NCI-H82 (cell line): ENCODE data around the gene ENG.
A peak's percentile ranks its signal among the peaks of the same experiment; 100 is the strongest.
"Not testable (repeated sequence)": the region's sequence is repeated elsewhere in the genome, so short reads cannot be mapped to it uniquely, and the experiment has no call there.

Experiments used
- DNase-seq: peaks from one replicate; lab custom pipeline; 2025; lab: John Stamatoyannopoulos, UW

Gene ENG

DNA sequence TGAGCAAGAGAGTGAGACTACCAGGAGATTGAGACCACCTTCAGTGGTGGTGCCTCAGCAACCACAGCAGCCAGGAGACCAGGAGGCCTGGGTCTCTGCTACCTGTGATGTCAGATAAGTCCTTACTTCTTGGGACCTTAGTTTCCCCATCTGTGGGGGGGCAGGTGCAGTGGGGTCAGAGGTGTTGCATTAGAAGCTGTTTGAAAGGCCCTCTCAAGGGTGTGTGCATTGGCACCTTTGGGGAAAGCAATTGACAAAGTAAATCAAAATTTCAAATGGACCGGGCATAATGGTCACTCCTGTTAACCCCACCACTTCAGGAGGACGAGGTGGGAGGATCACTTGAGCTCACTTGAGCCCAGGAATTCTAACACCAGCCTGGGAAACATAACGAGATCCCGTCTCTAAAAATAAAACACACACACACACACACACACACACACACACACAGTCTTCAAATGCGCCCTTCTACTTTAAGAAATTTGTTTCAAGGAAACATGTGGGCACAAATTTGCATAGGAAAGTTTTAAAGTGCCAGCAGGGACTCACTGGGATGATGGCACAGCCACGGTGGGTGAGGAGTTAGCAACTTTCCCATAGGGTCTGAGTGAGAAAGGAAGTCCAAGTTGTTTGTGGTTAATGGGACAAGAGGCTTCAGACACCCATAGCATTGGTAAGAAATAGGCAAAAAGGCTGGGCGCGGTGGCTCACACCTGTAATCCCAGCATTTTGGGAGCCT is 24.4 kb upstream of the ENG start:
- no peak for DNase-seq

DNA sequence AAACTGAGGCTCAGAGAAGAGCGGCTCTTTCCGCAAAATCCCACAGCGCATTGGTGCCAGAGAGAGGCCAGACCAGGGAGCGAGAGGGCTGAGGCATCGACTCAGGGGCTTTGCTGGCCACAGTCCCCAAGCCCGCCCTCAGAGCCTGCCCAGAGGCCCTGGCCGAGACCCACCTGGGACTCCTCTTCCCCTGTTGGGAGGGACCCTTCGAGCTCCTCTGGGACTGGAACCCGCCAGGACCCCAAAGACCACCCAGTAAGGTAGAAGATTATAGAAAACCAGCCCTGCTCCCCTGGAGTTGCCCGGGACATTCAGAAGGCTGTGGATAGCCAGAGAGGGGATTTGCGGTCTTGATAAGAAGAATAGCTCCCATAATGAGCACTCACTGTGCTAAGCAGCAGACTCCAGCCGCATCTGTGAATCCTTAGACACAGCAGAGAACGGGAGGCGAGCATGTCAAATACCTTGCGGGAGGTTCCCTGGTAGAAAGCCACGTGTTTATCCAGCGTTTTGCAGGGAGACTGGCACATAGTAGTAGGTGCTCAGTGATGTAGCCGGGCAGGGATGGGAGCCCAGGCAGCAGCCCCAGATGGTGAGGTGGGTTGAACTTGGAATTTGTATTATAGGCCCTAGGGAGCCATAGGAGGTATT is 23.7 kb upstream of the ENG start:
- DNase-seq: peak; percentile 70

DNA sequence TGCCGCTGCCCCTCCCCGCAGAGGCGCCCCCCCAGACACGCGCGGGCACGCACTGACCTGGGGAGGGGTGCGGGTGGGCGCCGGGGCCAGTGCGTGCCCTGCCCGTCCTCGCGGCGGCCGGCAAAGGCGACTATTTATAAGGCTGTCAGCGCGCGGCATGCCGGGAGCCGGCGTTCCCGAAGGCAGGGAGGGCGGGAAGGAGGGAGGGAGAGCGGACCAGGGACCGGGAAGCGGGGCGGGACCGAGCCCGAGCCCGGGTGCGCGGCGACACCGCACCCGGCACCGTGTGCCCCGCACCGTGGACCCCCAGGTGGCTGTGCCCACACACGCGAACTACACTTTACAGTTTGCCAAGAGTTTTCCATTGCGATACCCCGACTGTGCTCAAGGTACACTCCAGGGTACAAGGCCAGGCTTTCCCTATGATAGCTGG is 23.1 kb upstream of the ENG start, which contains the start of gene AK1:
Gene AK1 (minus strand): TSS at position 110 of the 433 bp plus-strand sequence. CDS start 3,058 bp downstream, outside the sequence.
- DNase-seq: peak; percentile 79

DNA sequence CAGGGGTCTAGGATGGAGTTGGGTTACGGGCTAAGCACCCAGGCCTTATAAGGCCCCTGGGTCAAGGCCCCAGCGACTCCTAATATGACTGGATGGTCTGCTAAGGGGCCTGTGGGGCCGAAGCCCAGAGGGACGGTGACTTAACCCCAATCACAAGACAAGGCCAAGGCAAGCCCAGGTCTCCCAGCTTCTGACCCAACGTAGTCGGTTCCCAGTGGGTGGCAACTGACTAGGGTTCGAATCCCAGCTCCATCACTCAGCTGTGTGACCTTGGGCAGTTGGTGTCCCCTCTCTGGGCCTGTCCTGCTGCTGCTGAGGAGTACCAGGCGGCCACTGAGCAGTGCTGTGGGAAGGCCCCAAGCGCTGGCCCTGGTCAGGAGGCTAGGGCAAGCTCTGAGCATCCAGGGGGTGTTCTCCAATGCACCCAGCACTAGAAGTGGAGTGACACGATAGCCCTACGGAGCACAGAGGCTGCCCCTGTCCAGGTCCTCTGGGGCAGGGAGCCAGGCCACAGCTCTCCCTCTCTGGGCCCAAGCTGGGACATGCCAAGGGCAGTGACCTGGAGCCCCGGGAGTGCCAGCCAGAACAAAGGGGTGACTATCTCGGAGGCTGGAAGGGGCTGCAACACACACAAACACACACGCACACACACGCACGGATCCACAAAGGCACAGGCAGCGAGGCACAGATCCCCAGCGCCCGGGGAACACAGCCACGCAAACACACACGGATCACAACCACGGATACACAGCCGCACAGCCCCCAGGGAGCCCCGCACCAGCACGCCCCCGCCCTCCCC is 22.5 kb upstream of the ENG start:
- DNase-seq: peak; percentile 18

DNA sequence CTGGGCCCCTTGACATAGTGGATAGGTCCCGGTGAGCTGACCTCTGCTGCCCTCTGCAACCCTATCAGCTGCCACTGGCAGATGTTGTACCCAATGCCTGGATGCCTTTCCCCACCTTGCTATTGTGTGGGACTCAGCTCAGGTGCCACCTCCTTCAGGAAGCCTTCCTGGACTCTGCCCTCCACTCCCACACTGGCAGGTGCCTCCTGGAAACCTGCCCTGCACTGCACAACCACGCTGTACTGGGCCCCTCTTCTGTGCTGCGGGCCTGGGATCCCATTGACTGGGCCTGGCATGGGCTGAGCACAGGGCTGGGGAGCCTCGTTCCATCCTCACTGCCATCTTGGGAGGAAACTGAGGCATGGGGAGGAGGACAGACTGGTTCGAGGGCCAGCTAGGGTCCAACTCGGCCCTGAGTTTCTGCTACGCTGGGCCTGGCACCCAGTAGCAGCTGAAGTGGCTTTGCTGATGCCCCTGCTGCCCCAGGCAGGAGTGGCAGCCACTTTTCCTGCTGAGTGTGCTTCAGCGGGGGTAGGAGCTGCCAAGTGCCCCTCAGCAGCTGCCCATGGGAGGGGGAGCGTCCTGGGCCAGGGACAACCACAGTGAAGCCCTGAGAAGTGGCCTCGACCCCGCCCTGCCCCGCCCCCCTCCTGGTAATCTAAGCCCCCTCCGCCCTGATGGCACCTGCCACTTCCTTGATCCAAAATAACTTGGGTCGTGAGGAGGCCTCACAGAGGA is 21.7 kb upstream of the ENG start:
- no peak for DNase-seq

DNA sequence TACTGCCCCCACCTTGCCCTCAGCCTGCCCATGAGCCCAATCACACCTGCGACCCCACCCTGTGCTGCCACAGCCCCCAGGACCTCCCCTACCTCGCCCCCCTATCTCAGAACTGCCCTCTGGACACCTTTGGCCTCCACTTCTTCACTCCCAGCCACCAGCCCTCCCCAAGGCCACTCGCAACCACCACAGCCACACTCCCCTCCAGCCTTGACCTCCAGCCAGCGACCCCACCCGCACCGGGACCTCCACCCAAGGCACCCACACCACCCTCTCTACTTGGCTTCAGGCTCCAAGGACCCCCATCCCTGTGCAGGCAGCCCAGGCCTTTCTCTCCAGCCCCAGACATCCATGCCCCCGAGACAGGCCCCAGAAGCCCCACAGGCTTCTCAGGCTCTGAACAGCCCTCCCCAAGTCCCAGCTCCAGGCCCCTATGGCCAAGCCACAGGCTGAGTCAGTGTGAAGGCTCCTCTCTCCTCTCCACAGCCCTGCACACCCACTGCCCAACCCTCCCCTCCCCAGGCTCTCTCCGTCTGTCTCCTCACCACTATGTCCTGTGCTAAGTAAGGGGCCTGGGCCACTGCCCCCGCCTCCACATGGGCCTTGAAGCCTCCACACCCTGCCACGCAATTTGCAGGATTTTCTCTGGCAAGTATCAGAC is 21.0 kb upstream of the ENG start:
- no peak for DNase-seq

DNA sequence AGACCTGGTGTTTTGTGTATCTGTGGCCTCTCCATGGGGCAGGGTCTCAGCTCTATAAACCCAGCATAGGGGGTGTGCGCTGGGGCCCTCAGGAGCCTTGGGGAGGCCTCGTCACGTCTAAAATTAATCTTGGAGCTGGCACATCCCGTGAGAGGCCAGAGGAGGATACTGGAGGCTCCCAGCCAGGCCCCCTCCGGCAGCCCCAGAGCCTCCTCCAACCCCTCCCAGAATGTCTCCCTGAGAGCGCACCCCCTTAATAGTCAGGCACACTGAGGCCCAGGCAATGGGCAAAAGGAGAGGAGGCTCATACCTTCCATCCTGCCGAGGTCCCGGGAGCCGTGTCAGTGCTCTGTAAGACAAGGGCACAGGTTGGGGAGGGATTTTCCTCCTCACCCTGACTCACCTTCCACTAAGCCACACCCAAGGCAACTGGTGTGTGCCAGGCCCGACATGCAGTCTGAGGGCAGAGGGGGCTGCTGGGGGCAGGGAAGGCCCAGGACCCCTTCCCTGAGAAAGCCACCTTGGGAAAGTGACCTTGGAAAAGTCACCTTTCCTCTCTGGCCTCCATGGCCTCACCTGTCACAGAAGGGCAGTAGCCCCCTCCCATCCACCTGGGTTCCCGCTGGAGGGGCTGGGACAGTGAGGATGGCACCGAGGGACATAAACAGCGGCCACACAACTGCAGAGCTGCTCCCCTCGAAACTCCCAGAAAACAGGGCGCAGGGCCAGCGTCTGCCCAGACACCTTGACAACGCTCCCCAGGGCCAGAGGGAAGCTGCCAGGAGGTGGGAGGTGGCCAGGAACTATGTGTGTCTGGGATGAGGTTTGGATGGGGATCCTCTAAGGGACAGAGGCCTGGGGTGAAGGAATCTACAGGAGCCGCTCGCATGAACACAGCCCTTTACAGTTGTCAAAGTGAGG is 20.1 kb upstream of the ENG start:
- no peak for DNase-seq

DNA sequence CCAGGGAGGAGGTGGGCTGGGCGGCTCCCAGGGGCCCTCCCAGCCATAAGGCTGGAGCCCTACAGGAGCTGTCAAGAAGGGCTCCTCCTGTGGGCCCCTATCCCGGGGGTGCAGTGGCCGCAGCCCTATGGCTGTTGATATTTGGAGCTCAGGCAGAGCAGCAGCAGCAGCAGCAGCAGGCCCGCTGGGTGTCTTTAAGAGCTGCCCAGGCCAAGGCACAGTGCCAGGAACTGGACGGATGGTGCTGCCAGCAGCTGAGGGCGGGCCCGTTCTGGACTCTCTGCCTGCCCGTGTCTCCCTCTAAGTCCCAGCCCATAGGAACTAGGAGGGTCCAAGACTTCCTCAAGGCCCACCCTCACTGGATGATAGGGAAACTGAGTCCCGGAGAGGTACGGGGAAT is 19.4 kb upstream of the ENG start:
- DNase-seq: no peak

DNA sequence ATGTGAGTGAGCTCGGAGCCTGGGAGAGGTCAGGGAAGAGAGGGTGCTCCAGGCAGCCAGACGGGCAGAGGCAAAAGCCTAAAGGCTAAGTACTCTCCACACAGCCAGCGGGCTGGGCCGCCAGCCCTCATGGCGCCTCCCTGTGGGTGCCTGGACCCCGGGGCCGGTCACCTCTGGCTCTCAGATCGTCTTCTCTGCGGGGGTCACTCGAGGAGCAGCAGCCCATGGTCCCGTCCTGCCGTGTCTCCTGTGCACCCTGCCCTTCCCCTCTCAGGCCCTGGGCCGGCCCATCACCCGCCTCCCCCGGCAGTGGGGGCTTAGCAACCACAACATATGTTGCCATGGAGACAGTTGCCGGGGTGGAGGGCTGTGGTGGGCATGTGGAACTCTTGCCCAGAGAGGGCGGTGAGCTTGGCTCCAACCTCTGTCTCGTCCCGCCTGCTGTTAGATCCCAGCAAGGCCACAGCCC is 18.8 kb upstream of the ENG start:
- peak; percentile 32 for DNase-seq

DNA sequence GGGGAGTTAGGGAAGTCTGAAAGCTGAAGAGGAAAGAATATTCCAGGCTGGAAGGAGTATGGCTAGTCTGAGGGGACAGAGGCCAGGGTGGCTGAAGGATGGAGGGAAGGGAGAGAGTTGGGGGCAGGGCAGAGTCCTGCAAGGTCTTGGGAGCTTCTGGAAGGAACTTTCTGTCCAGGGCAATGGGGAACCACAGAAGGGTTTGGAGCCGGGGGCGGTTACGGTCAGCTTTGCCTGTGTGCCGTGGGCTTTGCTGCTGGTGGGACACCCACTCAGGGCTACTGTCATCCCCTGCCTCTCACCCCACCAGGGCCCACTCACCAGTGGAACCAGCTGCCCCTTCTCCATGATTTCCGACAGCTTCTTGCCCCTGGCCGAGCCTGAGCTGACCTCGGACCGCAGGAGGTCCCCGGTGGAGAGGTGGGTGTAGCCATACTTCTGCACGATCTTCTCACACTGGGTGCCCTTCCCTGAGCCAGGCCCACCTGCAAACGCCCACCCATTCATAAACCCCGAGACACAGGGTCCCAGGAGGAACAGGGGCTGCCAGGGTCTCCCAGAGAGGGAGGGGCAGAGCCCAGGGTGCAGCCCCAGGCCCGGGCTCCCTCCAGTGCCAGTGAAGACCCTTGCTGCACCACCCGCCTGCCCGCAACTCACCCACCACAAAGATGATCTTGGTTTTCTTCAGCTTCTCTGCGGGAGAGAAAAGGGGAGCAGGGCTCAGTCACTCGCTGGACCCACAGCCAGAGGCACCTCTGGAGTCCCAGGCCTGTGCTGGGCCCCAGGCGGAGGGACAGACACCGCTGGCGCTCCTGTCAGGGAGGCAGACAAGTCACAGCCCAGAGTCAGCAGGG is 18.1 kb upstream of the ENG start:
- no peak for DNase-seq

DNA sequence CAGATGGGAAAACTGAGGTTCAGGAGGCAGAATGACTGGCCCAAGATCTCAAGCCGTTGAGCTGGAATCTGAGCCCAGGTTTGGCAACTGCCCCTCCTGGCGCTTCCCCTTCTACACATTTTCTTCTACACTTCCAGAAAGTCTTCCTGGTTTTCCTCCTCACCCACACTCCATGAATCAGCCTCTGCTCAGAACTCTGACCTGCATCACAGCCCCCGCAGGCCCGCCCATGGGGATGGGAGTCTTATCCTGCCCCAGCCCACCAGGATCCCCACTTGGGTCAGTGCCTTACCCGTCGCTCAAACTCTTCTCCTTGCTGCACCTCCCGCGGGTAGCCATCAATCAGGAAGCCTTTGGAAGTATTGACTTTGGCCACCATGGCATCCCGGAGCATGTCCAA is 17.1 kb upstream of the ENG start:
- no peak for DNase-seq

DNA sequence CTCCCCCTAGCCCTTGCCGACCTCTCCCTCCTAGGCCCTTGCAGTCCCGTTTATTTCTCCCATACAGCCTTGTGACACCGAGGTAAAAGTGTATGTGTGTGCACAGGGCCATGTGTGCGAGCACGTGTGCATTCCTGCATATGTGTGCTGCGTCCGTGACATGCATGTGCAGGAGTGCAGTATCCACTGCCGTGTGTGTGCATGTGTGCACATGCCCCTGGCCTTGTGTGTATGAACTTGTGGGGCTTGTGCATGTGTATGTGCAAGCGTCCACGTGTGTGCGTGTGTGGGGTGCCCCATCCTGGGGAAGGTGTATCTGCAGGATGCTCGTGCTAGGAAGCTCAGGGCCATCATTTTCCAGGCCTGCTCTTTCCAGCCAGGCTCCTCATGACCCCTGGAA is 16.4 kb upstream of the ENG start:
- DNase-seq: no peak

DNA sequence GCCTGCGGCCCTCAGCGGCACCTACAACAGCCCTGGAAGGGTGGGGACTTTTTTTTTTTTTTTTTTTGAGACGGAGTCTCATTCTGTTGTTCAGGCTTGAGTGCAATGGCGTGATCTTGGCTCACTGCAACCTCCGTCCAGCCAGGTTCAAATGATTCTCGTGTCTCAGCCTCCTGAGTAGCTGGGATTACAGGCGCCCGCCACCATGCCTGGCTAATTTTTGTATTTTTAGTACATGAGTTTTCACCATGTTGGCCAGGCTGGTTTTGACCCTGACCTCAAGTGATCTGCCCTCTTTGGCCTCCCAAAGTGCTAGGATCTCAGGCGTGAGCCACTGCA is 15.7 kb upstream of the ENG start:
- DNase-seq: not testable (repeated sequence)

DNA sequence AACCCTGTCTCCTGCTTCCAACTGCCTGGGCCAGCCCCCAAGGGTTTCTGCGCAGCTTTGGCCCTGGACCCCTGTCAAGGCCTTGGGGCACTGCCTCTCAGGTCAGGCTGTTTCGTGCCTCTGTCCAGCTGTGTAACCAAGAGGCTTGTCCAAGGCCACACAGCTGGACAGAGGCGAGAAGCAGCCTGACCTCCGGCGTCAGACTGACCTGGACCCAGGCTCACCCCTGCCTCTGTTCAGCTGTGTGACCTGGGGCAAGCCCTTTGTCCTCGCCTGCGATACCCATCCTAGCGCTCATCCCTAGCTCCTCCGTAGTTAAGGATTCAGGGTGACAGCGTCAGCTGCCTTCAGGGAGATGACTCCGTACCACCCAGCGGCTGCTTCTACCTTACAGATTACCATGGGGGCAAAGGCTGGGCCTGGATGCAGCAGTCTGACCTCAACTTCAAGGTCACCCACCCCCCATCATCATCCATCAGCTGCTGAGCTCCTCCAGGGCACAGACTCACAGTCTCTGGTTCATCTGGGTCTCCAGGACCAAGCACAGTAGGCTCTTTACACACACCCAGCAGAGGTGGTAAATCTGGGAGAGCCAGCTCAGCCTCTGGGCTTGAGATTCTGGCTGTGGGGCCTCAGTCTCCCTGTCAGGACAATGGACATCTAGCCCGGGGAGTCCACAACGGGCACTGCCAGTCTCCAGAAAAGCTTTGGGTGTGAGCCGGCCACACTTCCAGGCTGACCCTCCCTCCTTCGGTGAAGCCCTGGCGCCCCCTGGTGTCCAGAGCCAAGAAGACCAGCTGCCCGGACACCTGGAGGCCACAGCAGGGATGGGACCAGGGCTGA is 15.1 kb upstream of the ENG start:
- DNase-seq: peak; percentile 86

DNA sequence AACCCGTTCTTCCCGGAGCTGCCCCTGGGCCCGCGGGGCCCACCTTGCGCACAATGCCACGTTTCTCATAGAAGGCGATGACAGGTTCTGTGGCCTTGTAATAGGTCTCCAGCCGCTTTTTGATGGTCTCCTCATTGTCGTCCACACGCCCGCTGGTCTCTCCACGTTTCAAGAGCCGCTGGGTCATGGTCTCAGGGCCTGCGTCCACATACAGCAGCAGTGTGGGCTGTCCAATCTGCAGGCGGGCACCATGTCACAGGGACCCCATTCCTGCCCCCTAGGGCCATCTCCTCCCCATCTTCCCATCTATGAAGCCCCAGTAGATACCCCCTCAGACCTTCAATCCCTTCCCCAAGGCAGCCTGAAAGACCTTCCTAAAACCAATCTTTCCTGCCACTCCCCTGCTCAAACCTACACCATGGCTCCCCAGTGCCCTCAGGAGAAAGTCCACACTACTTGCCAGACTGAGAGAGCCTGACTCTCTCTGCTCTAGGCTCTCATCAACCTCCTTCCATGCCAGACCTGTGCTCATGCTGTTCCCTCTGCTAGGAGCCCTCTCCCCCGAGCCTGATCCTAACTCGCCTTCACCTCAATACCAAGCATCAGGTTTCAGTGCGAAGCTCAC is 13.9 kb upstream of the ENG start:
- DNase-seq: no peak

DNA sequence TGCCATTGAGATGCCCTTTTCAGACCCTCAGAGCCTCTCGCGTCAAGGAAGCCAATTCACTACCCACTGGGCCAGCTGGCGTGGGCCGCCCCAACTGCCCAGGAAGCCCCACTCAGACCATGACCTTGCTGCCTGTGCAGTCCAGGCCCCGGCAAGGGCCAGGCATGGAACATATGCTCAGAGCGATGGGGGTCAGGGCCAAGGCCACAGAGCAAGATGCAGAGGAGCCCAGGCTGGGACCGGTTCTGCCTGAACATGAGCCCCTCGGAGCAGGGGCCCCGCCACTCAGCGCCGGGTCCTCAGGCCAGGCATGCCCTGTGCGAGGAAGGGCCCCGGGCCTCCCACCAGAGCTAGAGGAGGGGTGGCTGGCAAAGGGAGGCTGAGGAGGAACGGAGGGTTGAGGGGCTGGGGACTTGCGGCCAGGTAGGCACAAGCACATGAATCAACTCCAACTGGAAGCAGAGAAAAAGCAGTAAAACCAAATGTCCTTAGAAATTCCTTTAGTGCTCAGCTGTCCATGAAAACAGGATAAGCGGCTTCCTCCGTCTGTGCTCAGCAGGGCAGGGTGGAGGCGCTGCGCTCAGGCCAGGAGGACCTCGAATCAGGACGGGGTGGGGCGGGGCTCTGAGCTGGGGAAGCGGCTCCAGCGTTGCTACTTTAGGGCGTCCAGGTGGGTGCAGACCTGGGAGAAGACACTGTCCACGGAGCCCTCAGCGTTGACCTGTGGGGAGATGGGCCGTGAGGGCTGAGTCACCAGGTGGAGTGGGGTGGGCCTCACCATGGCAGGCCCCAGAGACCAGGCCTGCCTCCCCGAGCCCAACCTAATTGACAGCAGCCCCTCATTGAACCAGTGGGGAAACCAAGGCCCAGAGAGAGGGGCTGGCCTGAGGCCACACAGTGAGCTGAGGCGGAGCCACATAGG is 13.2 kb upstream of the ENG start:
- DNase-seq: no peak

DNA sequence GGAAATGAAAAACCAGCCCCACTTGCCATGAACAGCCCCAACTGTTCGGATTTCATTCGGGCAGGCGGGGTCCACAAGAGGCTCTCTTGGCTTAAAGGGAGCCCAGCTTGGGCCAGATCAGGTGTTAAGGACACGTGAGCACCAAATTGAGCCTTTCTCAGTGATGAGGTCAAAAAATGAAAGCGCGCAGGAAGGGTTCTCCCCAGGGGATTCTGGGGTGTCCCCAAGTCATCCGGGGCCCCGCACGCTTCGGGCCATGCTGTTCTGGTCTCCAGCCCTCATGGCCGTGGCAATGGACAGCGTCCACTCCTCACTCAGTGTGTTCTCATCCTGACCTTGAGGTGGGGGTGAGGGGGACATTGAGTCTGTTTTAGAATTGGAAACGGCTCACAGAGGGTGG is 12.1 kb upstream of the ENG start:
- DNase-seq: no peak
